Left lung (tissue), 10 donors: ENCODE results near the gene RNF223. TPM values are rescaled to one million over a fixed set of nuclear protein-coding genes. Genes with fewer than 3 reads are reported as not detected.
A peak's percentile ranks its signal among the peaks of the same experiment; 100 is the strongest.

Experiments
- ATAC-seq: fragments of 200-7000 bp; cut with Tn5 transposase; one replicate; pipeline ENCODE4 v1.9.1; 2020; ENCODE audit warnings: moderate library complexity
- DNase-seq, 4 donors: peaks; one replicate each; pipeline ENCODE4 v3.0.0-alpha.2; 2013 to 2020
- H3K27ac ChIP-seq, 2 donors: fragments of 200-600 bp; sonication (generic) in 1 of 2; one replicate each; pipeline versions ENCODE4 v1.5.0 to v1.8.0; 2020 to 2021
- H3K27me3 ChIP-seq, 2 donors: fragments of 200-600 bp; sonication (generic) in 1 of 2; one replicate each; pipeline versions ENCODE4 v1.5.0 to v1.8.0; 2020 to 2021
- H3K36me3 ChIP-seq, 2 donors: fragments of 200-600 bp; sonication (generic) in 1 of 2; one replicate each; pipeline versions ENCODE4 v1.5.0 to v1.8.0; 2020 to 2021
- H3K4me1 ChIP-seq, 2 donors: fragments of 200-600 bp; one replicate each; pipeline ENCODE4 v1.8.0; 2021
- H3K4me3 ChIP-seq, 2 donors: fragments of 200-600 bp; sonication (generic) in 1 of 2; one replicate each; pipeline versions ENCODE4 v1.5.0 to v1.8.0; 2020 to 2021; ENCODE audit warnings: mild to moderate bottlenecking in 1 of 2
- H3K9me3 ChIP-seq, 2 donors: fragments of 200-600 bp; sonication (generic) in 1 of 2; one replicate each; pipeline versions ENCODE4 v1.5.0 to v1.8.0; 2020 to 2021
- intact Hi-C, 2 donors: fragments of 100-400 bp; cut with DNase I; formaldehyde crosslinking; loops; one replicate each; pipeline versions ENCODE4 v1.11.2 to v1.14.2; 2022
- polyA plus RNA-seq, 6 donors: library from polyadenylated mRNA; unstranded; fragments of 120-200 nt; gene quantifications; one replicate each; pipeline ENCODE4 v1.2.1, GENCODE V29; 2013; ENCODE audit not compliant: insufficient read length in 6 of 6
- total RNA-seq, 2 donors: library from RNA; stranded (reverse); fragmentation: NEBNext Ultra II Directional; extraction: Animal tissue kit (Norgen Biotek cat#: 25700); gene quantifications; one replicate each; pipeline ENCODE4 v1.2.1, GENCODE V29; 2021
- TF ChIP-seq, protein P1 (sequence below), 2 donors: fragments of 200-600 bp; sonication (generic) in 1 of 2; IDR thresholded peaks; one replicate each; pipeline versions ENCODE4 v1.5.0 to v1.8.0; 2021; ENCODE audit warnings: antibody characterized with exemption in 2 of 2
- donor health status: DM: no; HTN: yes; CAD: no.
- donor health status: DM: no; HTN: no; CAD: no.

The RNF223 gene
- total and polyA plus RNA-seq, 8 donors = 0.13 to 1.7 (median 0.18) TPM

DNA sequence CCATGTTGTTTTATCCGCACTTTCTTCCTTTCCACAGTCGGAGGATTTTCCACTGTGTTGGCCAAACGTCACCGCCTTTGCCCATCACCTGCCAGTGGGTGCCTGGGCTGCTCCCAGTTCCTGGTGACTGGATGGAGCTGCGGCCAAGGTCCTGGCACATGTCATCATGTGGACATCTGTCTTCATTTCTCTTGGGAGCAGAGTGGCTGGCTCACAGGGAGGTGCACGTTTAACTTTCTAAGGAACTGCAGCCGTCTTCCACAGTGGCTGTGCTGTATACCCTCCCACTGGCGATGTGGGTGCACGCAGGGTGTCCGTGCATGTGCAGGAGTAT lies 19.5 kb upstream of the RNF223 start:
- intact Hi-C loops = no loop called here
- TF ChIP-seq, protein P1, sequence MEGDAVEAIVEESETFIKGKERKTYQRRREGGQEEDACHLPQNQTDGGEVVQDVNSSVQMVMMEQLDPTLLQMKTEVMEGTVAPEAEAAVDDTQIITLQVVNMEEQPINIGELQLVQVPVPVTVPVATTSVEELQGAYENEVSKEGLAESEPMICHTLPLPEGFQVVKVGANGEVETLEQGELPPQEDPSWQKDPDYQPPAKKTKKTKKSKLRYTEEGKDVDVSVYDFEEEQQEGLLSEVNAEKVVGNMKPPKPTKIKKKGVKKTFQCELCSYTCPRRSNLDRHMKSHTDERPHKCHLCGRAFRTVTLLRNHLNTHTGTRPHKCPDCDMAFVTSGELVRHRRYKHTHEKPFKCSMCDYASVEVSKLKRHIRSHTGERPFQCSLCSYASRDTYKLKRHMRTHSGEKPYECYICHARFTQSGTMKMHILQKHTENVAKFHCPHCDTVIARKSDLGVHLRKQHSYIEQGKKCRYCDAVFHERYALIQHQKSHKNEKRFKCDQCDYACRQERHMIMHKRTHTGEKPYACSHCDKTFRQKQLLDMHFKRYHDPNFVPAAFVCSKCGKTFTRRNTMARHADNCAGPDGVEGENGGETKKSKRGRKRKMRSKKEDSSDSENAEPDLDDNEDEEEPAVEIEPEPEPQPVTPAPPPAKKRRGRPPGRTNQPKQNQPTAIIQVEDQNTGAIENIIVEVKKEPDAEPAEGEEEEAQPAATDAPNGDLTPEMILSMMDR (IDR thresholded peaks at IDR 0.05) = no peak
- no peak for ATAC-seq

DNA sequence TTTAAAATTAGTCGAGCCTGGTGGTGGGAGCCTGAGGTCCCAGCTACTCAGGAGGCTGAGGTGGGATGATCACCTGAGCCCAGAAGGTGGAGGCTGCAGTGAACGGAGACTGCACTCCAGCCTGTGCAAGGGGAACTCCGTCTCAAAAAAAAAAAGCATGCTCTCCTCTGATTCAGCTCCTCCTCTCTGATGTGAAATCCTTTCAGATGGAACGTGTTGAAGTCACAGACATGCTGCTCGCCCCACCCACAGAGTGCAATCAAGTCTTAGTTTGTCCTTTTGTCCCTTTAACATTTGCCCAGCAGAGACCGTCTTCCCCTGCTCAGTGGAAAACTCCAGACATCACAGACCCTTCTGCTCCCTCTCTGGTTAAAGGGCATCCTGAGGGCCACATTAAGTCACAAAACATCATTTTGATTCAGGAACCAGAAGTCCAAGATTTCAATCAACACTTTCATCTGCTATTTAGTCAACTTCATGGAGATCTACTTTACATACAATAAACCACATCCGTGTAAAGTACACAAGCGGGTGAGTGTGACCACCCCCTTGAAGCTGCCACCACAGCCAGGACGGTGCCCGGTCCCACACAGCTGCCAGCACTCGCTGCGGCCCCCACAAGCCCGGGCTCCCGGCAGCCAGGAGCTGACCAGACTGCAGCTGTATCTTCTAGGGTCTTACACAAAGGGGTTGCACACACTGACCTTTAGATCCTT lies 18.9 kb upstream of the RNF223 start:
- Histone ChIP-seq H3K9me3 (no peaks in the 10 kb centered on the region), H3K36me3 (no peaks in the 10 kb centered on the region), H3K27me3 (no peaks in the 10 kb centered on the region), H3K4me1 (no peaks in the 10 kb centered on the region), H3K27ac (no peak overlapping the region), H3K4me3 (no peak overlapping the region)
- TF ChIP-seq, protein P1 (IDR thresholded peaks at IDR 0.05) = no peak
- ATAC-seq (no peak), DNase-seq (no peak)
- intact Hi-C loops = no loop called here

More for the DNA sequence above, 19.5 kb upstream of the RNF223 start:
- H3K4me3 ChIP-seq = no peak overlapping the region
- no peak for DNase-seq
- H3K4me1 ChIP-seq = no peaks in the 10 kb centered on the region
- no peak overlapping the region for H3K27ac ChIP-seq
- no peaks in the 10 kb centered on the region for H3K36me3 ChIP-seq
- H3K27me3 ChIP-seq = no peaks in the 10 kb centered on the region
- no peaks in the 10 kb centered on the region for H3K9me3 ChIP-seq

DNA sequence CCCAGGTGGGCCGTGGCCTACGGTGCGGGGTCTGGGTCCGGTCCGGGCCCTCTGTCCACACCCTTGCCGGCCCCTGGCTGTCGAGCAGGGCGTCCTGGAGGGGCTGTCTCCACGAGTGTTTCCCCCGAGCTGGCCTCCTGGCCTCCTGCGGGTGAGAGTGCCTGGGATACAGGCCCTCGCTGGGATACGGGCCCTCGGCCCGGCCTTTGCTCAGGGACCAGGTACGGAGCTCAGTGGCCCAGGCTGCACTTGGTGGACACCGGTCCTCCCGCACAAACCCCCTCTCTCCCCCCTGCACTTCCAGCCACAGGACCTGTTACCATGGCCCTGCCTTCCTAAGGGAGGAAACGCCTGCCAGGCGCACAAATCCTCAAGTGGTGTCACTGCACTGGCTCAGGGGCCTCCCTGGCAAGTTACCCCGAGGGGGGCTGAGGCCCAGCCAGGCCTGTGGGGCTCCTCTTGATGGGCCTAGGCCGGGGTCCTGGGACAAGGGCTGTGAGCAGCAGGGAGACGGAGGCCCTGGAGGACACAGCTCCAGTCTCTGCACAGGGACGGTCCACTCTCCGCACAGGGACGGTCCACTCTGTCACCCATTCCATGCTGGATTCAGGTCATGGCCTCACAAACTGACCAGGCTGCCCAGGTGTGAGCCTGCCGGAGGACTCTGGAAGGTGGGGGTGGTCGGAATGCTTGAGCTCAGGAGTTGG lies 18.2 kb upstream of the RNF223 start:
- Histone ChIP-seq H3K36me3 (no peaks in the 10 kb centered on the region), H3K27ac (no peak overlapping the region), H3K9me3 (no peaks in the 10 kb centered on the region), H3K4me3 (no peak overlapping the region), H3K4me1 (no peaks in the 10 kb centered on the region), H3K27me3 (no peaks in the 10 kb centered on the region)
- intact Hi-C loops = no loop called here
- DNase-seq = no peak
- TF ChIP-seq, protein P1 (IDR thresholded peaks at IDR 0.05) = no peak
- no peak for ATAC-seq

DNA sequence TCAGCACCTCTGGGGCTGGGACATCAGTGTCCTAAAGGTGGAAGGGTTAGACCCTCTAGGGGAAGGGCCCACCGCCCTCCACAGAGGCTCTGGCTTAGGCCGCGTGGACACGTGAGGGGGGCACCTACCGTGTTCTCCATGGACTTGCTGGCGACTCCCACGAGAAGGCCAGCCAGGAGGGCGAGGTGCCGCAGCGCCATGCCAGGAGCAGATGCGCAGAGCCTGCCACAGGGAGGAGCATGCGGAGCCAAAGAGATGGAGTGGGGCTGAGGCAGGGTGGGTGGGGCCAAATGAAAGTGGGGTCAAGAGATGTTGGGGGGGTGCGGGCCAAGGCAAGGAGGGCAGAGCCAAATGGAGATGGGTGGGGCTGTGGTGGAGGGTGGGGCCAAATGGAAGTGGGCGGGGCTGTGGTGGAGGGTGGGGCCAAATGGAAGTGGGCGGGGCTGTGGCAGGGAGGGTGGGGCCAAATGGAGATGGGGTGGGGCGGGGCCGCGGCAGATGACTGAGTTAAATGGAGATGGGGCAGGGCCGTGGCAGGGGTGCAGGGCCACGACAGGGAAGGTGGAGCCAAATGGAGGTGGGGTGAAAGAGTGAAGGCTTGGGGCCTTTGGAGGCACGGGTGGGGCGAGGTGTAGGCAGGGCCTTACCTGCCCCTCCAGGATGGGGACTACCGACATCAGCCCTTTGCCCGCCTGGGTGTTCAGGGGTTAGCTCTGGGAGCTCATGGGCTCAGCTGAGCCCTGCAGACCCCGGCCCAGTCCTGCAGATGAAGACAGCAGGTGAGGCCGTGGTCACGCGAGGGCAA lies 17.4 kb upstream of the RNF223 start:
- intact Hi-C loops = no loop called here
- TF ChIP-seq, protein P1 (IDR thresholded peaks at IDR 0.05) = no peak
- DNase-seq (peak in 1 of 4 donors; percentile 30), ATAC-seq (no peak)
- Histone ChIP-seq H3K4me1 (no peaks in the 10 kb centered on the region), H3K36me3 (no peaks in the 10 kb centered on the region), H3K27me3 (no peaks in the 10 kb centered on the region), H3K9me3 (no peaks in the 10 kb centered on the region), H3K4me3 (no peak overlapping the region), H3K27ac (no peak overlapping the region)
